Smooth muscle cell (in vitro differentiated cells): ENCODE data around the gene KDM3A. TPM values are rescaled to one million over a fixed set of nuclear protein-coding genes. Genes with fewer than 3 reads are reported as not detected.

Source experiments
- DNase-seq: peaks from one replicate; lab custom pipeline; 2025; ENCODE audit not compliant: unreplicated experiment; lab: John Stamatoyannopoulos, UW
- H2AFZ ChIP-seq: fragments of 200-600 bp; sonication (generic); 2 replicates; pipeline ENCODE4 v1.6.0; 2016; ENCODE audit warnings: antibody characterized with exemption, low read depth, mild to moderate bottlenecking
- H3F3A ChIP-seq: fragments of 200-600 bp; sonication (generic); 2 replicates; pipeline ENCODE4 v1.6.0; 2017; ENCODE audit warnings: antibody characterized with exemption, low read depth
- H3K27ac ChIP-seq: fragments of 200-600 bp; sonication (generic); 2 replicates; pipeline ENCODE4 v1.5.1; 2016; ENCODE audit warnings: low read depth, mild to moderate bottlenecking
- H3K27me3 ChIP-seq: fragments of 200-600 bp; sonication (generic); 2 replicates; pipeline ENCODE4 v1.6.1; 2016; ENCODE audit warnings: low read depth, mild to moderate bottlenecking
- H3K36me3 ChIP-seq: fragments of 200-600 bp; sonication (generic); 2 replicates; pipeline ENCODE4 v1.5.1; 2016; ENCODE audit warnings: low read depth
- H3K4me1 ChIP-seq: fragments of 200-600 bp; sonication (generic); 2 replicates; pipeline ENCODE4 v1.5.1; 2016; ENCODE audit warnings: low read depth
- H3K4me2 ChIP-seq: fragments of 200-600 bp; sonication (generic); 2 replicates; pipeline ENCODE4 v1.6.0; 2016; ENCODE audit warnings: mild to moderate bottlenecking
- H3K4me3 ChIP-seq: fragments of 200-600 bp; sonication (generic); 2 replicates; pipeline ENCODE4 v1.5.1; 2016; ENCODE audit warnings: mild to moderate bottlenecking
- H3K79me2 ChIP-seq: fragments of 200-600 bp; sonication (generic); 2 replicates; pipeline ENCODE4 v1.6.0; 2016; ENCODE audit warnings: low read depth, mild to moderate bottlenecking
- H3K9ac ChIP-seq: fragments of 200-600 bp; sonication (generic); 2 replicates; pipeline ENCODE4 v1.6.0; 2016; ENCODE audit warnings: low read depth
- H3K9me3 ChIP-seq: fragments of 200-600 bp; sonication (generic); replicated peaks from 2 replicates; pipeline ENCODE4 v1.5.1; 2016; ENCODE audit warnings: low read depth
- H4K20me1 ChIP-seq: fragments of 200-600 bp; sonication (generic); 2 replicates; pipeline ENCODE4 v1.6.0; 2016; ENCODE audit warnings: low read depth
- WGBS: methylation state at CpG from one replicate; pipeline ENCODE4 v1.1.7; 2016; ENCODE audit warnings: low lambda C conversion rate; 5-methylcytosine and 5-hydroxymethylcytosine counted together
- polyA plus RNA-seq: library from polyadenylated mRNA; unstranded; fragments of >200 nt; fragmentation: Nextera tagmentation; extraction: Ambion mirVana; gene quantifications from 2 replicates; pipeline ENCODE4 v1.2.1, GENCODE V29; 2016
- total RNA-seq: library from RNA; depleted of rRNA; stranded (reverse); fragments of >200 nt; gene quantifications from 2 replicates; pipeline ENCODE4 v1.2.3, GENCODE V29; 2014
- TF ChIP-seq, protein P1 (sequence below): fragments of 200-600 bp; sonication (generic); IDR thresholded peaks from 2 replicates; pipeline ENCODE4 v1.5.1; 2017; ENCODE audit warnings: borderline replicate concordance, mild to moderate bottlenecking, antibody characterized with exemption; ENCODE audit not compliant: insufficient read depth, poor library complexity, severe bottlenecking

The KDM3A gene
- total and polyA plus RNA-seq, 2 experiments from 2014 or later, result 19.6 to 57.5 TPM

DNA sequence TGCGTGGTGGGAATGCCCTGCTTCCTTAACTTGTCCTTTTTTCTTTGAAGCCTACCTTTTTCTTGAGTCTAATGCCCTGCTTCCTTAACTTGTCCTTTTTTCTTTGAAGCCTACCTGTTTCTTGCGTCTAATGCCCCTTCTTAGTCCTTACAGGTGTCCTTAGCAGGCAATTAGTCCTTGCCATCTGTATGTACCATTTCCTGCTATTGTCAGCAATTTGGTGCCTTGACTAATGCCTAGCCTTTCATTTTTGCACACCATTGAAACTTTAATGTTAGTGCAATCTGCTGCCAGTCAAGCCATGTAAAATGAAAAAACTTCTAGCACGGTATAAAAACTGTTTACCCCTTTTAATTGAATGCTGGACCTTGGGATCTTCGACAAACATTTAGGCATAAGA is 4.3 kb downstream of the KDM3A start:
- Histone ChIP-seq H3K9ac (no peak overlapping the region), H3K4me1 (peaks cover 16% of the 10 kb centered on the region), H3K36me3 (peaks cover 3% of the 10 kb centered on the region), H3K4me3 (no peak overlapping the region), H3K27ac (no peak overlapping the region), H3K9me3 (no peaks in the 10 kb centered on the region), H2AFZ (no peak overlapping the region), H3K4me2 (peak overlapping the region; percentile 95), H4K20me1 (peaks cover 86% of the 10 kb centered on the region), H3K27me3 (no peaks in the 10 kb centered on the region), H3K79me2 (peaks cover 81% of the 10 kb centered on the region), H3F3A (peaks cover 5% of the 10 kb centered on the region)
- 98% methylated on average over 4 of the region's 4 CpGs for WGBS
- no peak for DNase-seq
- TF ChIP-seq, protein P1, sequence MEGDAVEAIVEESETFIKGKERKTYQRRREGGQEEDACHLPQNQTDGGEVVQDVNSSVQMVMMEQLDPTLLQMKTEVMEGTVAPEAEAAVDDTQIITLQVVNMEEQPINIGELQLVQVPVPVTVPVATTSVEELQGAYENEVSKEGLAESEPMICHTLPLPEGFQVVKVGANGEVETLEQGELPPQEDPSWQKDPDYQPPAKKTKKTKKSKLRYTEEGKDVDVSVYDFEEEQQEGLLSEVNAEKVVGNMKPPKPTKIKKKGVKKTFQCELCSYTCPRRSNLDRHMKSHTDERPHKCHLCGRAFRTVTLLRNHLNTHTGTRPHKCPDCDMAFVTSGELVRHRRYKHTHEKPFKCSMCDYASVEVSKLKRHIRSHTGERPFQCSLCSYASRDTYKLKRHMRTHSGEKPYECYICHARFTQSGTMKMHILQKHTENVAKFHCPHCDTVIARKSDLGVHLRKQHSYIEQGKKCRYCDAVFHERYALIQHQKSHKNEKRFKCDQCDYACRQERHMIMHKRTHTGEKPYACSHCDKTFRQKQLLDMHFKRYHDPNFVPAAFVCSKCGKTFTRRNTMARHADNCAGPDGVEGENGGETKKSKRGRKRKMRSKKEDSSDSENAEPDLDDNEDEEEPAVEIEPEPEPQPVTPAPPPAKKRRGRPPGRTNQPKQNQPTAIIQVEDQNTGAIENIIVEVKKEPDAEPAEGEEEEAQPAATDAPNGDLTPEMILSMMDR, result no peak

DNA sequence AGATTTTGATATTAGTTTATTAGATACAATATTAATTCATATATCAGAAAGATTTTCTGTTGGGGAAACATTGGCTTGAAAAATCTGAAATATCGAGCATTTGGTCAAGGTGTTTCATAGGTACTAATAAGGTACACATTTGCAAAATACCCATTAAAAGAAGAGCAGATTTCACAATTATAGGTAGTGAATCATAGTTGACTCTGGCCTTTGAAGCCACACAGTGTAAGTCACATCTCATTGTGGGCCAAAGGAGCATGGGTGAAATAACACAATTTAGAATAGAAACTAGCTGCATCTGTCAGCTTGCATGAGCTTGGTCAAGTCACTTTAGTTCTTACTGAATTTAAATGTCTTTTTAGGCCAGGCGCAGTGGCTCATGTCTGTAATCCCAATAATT is 4.9 kb downstream of the KDM3A start:
- TF ChIP-seq, protein P1, result no peak
- no peak overlapping the region for H3K4me3 ChIP-seq
- DNase-seq, result no peak
- H2AFZ ChIP-seq, result no peak overlapping the region
- H3K9me3 ChIP-seq, result no peaks in the 10 kb centered on the region
- H3K36me3 ChIP-seq, result peaks cover 9% of the 10 kb centered on the region
- H3K4me2 ChIP-seq, result no peak overlapping the region
- H3K4me1 ChIP-seq, result peaks cover 16% of the 10 kb centered on the region
- H3K9ac ChIP-seq, result no peak overlapping the region
- H3K79me2 ChIP-seq, result peaks cover 87% of the 10 kb centered on the region
- no peaks in the 10 kb centered on the region for H3K27me3 ChIP-seq
- peaks cover 5% of the 10 kb centered on the region for H3F3A ChIP-seq
- H3K27ac ChIP-seq, result no peak overlapping the region
- H4K20me1 ChIP-seq, result peaks cover 92% of the 10 kb centered on the region
- 94% methylated on average over 2 of the region's 2 CpGs for WGBS

DNA sequence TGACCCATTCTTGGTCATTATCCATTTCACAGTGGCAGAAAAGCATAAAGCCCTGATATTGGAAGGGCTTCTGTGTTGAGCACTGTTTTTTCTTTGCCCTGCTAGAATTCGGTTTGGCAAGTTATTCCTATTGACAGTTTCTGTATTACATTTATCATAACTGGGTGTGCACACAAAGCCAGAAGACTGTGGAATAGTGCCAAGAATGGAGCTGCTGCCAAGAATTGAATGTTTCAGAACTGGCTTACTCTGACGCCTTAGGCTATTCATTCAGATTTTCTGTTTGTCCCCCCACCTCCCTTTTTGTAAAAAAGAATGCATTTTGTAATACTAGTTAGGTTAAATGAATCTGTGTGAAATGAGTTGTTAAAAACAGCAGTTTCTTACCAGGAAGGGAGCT is 12.7 kb downstream of the KDM3A start:
- Histone ChIP-seq H3K27me3 (no peaks in the 10 kb centered on the region), H3K4me2 (no peak overlapping the region), H3K9me3 (no peaks in the 10 kb centered on the region), H3F3A (no peaks in the 10 kb centered on the region), H3K9ac (no peak overlapping the region), H2AFZ (no peak overlapping the region), H4K20me1 (peaks cover 89% of the 10 kb centered on the region), H3K79me2 (peaks cover 54% of the 10 kb centered on the region), H3K36me3 (peaks cover 59% of the 10 kb centered on the region), H3K4me3 (no peak overlapping the region), H3K4me1 (no peaks in the 10 kb centered on the region), H3K27ac (no peak overlapping the region)
- TF ChIP-seq, protein P1, result no peak
- no peak for DNase-seq
- WGBS, result 89% methylated on average over 2 of the region's 2 CpGs

DNA sequence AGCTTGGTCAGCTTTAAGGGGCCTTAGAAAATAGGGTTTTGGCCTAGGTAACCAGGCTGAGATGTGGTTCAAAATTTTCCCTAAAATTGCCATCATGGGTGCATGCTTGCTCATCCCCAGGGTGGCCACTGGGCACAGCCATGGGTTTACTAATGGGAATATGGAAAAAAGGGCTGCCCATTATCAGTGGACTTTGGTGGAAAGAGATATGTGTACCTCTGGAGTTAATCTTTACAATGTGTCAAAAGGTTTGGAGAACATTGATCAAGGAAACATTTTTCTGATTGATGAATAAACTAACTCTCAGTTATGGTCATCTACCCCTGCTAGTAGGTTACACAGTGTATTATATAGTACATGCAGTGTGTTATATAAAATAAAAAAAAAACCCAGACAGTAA is 13.1 kb downstream of the KDM3A start:
- Histone ChIP-seq H3K36me3 (peaks cover 59% of the 10 kb centered on the region), H3K27ac (no peak overlapping the region)

More for the DNA sequence above, 13.1 kb downstream of the KDM3A start:
- Histone ChIP-seq H2AFZ (no peak overlapping the region), H3K9me3 (no peaks in the 10 kb centered on the region), H3K4me1 (no peaks in the 10 kb centered on the region), H3K27me3 (no peaks in the 10 kb centered on the region), H3K4me3 (no peak overlapping the region), H4K20me1 (peaks cover 89% of the 10 kb centered on the region), H3K9ac (no peak overlapping the region), H3K4me2 (no peak overlapping the region), H3K79me2 (peaks cover 50% of the 10 kb centered on the region), H3F3A (no peaks in the 10 kb centered on the region)
- no peak for DNase-seq
- TF ChIP-seq, protein P1, result no peak
